Dermis blood vessel endothelial cell (primary cell): ENCODE results near the gene TRRAP. TPM values are rescaled to one million over a fixed set of nuclear protein-coding genes. Genes with fewer than 3 reads are reported as not detected.
A peak's percentile ranks its signal among the peaks of the same experiment; 100 is the strongest.
"Not testable (repeated sequence)": the region's sequence is repeated elsewhere in the genome, so short reads cannot be mapped to it uniquely, and the experiment has no call there.

Experiments
- DNase-seq: peaks from one replicate; pipeline ENCODE4 v3.0.0; 2010
- total RNA-seq: library from RNA; depleted of rRNA; stranded (reverse); fragments of >200 nt; gene quantifications from 2 replicates; pipeline ENCODE4 v1.2.3, GENCODE V29; 2014

TRRAP gene
- total RNA-seq, 1 donor from 2014 or later = 24.2 TPM

GRCh38 chr7:98866765-98867164, 11.6 kb upstream of the TRRAP start:
- no peak for DNase-seq

- no peak for DNase-seq
Measured at GRCh38 chr7:98868450-98868849, 9.9 kb upstream of the TRRAP start.

GRCh38 chr7:98869027-98869596, 9.2 kb upstream of the TRRAP start:
- DNase-seq = no peak

GRCh38 chr7:98869597-98870120, 8.7 kb upstream of the TRRAP start, which contains the start of gene TMEM130:
Gene TMEM130, minus strand, starts transcription at chr7:98870014. Its CDS starts 153 bp downstream, at chr7:98869861.
- DNase-seq = peak; percentile 8

GRCh38 chr7:98870121-98870651, 8.1 kb upstream of the TRRAP start:
- DNase-seq = peak; percentile 31

GRCh38 chr7:98870807-98871491, 7.4 kb upstream of the TRRAP start:
- no peak for DNase-seq

- peak; percentile 38 for DNase-seq
Measured at GRCh38 chr7:98872328-98872924, 5.9 kb upstream of the TRRAP start.

GRCh38 chr7:98873610-98874009, 4.7 kb upstream of the TRRAP start:
- DNase-seq = not testable (repeated sequence)

GRCh38 chr7:98874942-98875341, 3.4 kb upstream of the TRRAP start:
- no peak for DNase-seq

GRCh38 chr7:98875501-98875900, 2.8 kb upstream of the TRRAP start:
- no peak for DNase-seq

- DNase-seq = no peak
Measured at GRCh38 chr7:98877146-98877545, 1.2 kb upstream of the TRRAP start.

GRCh38 chr7:98877692-98878364, 504 bp upstream of the TRRAP start:
- DNase-seq = no peak

- DNase-seq = peak; percentile 39
Measured at GRCh38 chr7:98879198-98879978, 1.1 kb downstream of the TRRAP start.

- DNase-seq = no peak
Measured at GRCh38 chr7:98879979-98880315, 1.6 kb downstream of the TRRAP start.

- DNase-seq = no peak
Measured at GRCh38 chr7:98880485-98880884, 2.2 kb downstream of the TRRAP start.

GRCh38 chr7:98881561-98882315, 3.4 kb downstream of the TRRAP start:
- DNase-seq = no peak

GRCh38 chr7:98884416-98884815, 6.1 kb downstream of the TRRAP start:
- no peak for DNase-seq

- no peak for DNase-seq
Measured at GRCh38 chr7:98887038-98887437, 8.7 kb downstream of the TRRAP start.

- no peak for DNase-seq
Measured at GRCh38 chr7:98892609-98893008, 14.3 kb downstream of the TRRAP start.

- DNase-seq = no peak
Measured at GRCh38 chr7:98899816-98900215, 21.5 kb downstream of the TRRAP start.

GRCh38 chr7:98900815-98901214, 22.5 kb downstream of the TRRAP start:
- no peak for DNase-seq

- no peak for DNase-seq
Measured at GRCh38 chr7:98902523-98902922, 24.2 kb downstream of the TRRAP start.
